C4-2B (cell line): ENCODE data around the gene ADAM12.

Experiments used
- H3K27ac ChIP-seq: fragments of 450-650 bp; 2 replicates; pipeline ENCODE4 v1.5.1; 2017
- ZFX ChIP-seq: fragments of 450-650 bp; IDR thresholded peaks from 2 replicates; pipeline ENCODE4 v1.6.1; 2017
- TF ChIP-seq, protein P1 (sequence below): fragments of 450-650 bp; conservative IDR thresholded peaks from 2 replicates; pipeline ENCODE4 v1.5.1; 2017; ENCODE audit warnings: mild to moderate bottlenecking

ADAM12 gene

DNA sequence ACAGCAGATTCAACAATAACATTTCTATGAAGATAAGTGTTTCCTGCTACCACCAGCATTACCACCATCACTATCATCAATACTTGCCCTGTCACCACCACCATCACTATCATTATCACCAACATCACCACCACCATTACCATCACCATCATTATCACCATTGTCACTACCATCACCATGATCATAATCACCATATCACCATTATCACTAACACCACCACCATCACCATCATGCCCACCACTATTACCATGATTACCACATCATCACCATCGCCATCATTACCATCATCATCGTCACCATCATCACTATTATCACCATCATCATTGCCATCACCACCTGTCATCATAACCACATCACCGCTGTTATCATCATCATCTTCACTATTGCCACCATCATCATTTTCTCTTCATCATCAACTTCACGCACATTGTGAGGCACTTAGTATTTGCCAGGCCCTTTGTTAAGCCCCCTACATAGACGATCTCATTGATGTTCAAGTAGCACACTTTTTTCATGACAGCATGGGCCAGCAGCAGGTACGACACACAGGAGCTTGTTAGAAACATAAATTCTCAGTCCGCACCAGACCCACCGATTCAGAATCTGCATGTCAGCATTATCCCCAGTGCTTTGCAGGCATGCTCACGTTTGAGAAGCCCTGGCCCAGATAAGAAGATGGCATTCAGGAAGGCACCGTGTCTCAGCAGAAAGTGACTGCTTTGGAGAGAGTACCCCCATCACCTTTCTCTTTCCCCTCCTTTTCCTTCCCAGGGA is 161.1 kb downstream of the ADAM12 start:
- H3K27ac ChIP-seq = no peak overlapping the region
- TF ChIP-seq ZFX = no peak
- TF ChIP-seq, protein P1, sequence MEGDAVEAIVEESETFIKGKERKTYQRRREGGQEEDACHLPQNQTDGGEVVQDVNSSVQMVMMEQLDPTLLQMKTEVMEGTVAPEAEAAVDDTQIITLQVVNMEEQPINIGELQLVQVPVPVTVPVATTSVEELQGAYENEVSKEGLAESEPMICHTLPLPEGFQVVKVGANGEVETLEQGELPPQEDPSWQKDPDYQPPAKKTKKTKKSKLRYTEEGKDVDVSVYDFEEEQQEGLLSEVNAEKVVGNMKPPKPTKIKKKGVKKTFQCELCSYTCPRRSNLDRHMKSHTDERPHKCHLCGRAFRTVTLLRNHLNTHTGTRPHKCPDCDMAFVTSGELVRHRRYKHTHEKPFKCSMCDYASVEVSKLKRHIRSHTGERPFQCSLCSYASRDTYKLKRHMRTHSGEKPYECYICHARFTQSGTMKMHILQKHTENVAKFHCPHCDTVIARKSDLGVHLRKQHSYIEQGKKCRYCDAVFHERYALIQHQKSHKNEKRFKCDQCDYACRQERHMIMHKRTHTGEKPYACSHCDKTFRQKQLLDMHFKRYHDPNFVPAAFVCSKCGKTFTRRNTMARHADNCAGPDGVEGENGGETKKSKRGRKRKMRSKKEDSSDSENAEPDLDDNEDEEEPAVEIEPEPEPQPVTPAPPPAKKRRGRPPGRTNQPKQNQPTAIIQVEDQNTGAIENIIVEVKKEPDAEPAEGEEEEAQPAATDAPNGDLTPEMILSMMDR = no peak

DNA sequence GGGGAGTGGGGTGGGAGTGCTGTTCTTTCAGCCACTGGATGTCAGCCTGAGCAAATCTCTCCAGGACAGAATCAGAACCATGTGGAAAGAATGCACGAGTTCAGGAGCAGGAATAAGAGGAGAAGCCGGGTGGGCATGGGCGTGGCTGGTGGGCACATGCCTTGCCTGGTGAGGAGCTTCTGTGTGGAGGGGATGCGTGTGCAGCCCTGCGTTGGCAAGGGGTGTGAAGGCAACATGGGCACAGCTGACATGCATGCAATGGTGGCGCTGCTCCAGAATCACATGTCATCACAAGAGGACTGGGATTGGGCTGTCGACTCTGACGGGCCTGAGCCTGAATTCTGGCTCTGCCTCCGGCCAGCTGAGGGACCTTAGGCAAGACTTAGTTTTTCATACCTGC is 162.1 kb downstream of the ADAM12 start:
- H3K27ac ChIP-seq = no peak overlapping the region
- no peak for TF ChIP-seq ZFX
- TF ChIP-seq, protein P1 = no peak

DNA sequence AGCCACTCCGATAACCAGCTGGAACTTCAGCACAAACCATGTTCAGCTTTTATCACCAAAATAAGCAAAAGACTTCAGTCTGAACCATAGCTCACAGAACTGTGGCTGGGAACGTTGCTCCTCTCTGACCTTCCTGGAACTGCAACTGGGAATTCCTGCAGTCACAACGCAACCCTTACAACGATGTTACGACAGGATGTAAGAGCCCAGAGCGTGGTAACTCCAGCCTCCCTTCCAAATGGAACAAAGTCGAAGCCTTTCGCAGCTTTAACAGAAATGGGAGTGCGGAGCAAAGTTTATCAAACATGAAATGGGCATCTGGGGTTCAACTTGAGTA is 162.6 kb downstream of the ADAM12 start:
- H3K27ac ChIP-seq = no peak overlapping the region
- TF ChIP-seq, protein P1 = no peak
- no peak for TF ChIP-seq ZFX

DNA sequence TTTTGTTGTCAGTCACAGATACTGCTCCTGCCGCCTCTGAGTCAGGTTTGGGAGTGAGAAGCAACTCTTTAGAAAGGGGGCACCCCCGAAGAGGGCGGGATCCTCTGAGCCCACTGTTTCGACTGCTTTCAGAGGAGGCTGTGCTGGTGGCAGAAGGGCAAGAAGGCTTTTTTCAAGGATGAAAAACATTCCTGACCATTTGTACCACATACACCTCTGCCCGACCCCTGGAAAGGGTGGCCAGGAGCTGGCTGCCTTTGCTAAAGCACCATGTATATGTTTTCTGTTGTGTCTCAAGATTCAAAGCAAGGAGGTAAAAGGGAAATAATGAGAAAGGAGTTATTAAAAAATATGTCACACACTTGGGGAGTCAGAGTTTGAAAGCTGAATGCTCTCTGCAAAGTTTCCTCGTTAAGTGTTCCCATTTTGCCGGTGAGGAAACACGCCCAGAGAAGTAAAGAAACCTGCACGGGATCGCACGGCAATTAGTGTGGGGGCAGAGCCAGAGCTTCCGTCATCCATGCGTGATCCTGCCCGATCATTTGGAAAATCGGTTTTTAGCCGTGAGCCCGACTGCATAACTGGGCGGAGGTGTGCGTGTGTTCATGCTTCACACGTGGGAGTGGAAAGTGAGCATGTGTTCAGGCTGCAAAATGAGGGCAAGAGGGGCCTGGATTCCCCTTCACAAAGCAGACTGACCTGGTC is 163.2 kb downstream of the ADAM12 start:
- H3K27ac ChIP-seq = no peak overlapping the region
- TF ChIP-seq ZFX = no peak
- TF ChIP-seq, protein P1 = no peak

DNA sequence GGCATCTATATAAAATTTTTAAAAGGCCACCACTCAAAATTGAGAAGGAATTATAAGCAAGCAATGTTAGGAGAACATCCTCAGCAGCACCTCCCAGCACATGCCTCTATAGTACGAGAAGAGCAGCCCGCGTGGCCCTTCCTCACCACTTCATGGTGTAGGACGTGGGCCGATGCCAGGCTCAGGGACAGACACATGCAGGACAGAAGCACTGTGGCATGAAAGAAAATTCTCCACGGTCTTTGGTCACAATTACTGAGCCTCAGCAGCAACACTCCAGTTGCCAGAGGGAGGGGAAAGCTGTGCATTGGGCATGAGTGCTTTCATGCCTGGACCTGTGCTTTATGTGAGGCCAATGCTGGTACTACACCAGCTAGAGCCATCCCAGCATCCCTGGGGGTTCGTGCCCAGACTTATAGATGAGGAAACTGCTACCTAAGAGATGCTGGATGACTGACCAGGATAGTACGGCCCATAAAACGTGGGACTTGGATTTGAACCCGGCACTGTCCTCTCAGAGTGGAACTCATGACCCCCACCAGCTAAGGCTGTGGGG is 164.7 kb downstream of the ADAM12 start:
- no peak for TF ChIP-seq ZFX
- no peak overlapping the region for H3K27ac ChIP-seq

DNA sequence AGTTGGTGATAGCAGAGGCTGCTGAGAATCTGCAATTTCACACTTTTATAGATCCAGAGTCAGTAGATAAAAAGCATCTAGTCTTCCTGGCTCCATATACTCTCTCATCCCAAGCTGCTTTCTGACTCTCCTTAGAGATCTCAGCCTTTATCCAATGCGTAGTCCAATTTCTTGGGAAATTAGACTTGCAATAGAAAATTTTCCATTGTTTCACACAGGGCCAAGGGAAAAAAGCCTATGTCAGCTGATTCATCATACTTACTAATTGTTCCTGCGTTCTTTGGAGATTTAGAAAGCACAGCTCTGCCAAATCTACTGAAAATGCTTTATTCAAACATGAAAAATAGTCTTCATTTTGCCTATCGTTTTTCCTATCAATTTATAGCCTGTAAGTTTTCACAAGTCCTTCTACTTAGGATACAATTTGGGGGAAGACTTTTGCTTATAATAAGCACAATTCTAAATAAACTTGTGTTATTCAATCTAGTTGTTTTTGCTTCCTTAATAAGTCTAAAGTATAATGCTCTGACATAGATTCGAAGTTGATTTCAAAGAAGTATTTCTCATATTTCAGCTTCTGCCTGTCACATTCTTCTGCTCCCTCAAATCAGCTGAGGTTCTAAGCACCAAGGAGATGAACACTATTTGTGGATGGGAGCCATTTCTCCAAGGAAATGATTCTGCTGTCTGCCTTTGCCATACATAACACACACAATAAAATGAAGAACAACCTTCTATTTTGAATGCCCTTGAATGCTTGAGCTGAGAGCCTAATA is 165.4 kb downstream of the ADAM12 start:
- TF ChIP-seq, protein P1 = no peak
- TF ChIP-seq ZFX = no peak
- no peak overlapping the region for H3K27ac ChIP-seq

DNA sequence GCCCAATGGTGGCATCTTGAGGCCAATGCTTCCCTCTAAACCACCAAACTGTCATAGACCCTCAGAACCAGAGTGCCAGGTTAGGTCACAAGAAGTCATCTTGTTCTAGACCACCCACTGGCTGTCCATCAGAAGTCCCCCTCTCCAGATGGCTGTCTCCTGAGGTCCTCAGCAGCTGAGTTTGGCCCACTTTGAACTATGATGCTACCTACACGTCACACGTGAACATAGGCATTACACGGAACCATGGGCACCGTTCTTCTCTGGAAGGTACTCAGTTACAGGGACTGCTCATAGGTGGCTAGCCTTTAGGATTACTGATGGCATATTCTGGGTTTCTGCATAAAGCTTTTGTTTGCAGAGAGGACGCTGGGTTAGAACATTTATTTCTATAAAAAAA is 166.4 kb downstream of the ADAM12 start:
- no peak overlapping the region for H3K27ac ChIP-seq
- TF ChIP-seq, protein P1 = no peak
- TF ChIP-seq ZFX = no peak
